22Rv1 (cell line): ENCODE data around the gene APEH.

ENCODE experiments used
- ZFX ChIP-seq: fragments of 450-650 bp; IDR thresholded peaks from 2 replicates; pipeline ENCODE4 v1.6.1; 2017; ENCODE audit warnings: antibody characterized with exemption, borderline replicate concordance
- TF ChIP-seq, protein P1 (sequence below): fragments of 450-650 bp; IDR thresholded peaks from 2 replicates; pipeline ENCODE4 v1.5.1; 2017; ENCODE audit warnings: mild to moderate bottlenecking

DNA sequence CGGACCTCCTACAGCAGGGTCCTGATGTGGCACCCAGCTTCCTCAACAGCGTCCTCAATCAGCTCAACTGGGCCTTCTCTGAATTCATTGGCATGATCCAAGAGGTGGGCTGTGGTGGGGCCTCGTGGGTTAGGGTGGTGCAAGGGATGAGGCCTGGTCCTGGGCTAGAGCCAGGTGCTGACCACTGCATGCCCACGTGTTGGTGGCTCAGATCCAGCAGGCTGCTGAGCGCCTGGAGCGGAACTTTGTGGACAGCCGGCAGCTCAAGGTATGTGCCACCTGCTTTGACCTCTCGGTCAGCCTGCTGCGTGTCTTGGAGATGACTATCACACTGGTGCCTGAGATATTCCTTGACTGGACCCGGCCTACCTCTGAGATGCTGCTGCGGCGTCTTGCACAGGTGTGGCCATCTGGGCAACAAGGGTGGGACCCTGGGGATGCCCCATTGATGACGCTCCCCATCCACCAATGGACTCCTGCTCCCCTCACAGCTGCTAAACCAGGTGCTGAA lies 41.5 kb downstream of the APEH start:
- TF ChIP-seq, protein P1, sequence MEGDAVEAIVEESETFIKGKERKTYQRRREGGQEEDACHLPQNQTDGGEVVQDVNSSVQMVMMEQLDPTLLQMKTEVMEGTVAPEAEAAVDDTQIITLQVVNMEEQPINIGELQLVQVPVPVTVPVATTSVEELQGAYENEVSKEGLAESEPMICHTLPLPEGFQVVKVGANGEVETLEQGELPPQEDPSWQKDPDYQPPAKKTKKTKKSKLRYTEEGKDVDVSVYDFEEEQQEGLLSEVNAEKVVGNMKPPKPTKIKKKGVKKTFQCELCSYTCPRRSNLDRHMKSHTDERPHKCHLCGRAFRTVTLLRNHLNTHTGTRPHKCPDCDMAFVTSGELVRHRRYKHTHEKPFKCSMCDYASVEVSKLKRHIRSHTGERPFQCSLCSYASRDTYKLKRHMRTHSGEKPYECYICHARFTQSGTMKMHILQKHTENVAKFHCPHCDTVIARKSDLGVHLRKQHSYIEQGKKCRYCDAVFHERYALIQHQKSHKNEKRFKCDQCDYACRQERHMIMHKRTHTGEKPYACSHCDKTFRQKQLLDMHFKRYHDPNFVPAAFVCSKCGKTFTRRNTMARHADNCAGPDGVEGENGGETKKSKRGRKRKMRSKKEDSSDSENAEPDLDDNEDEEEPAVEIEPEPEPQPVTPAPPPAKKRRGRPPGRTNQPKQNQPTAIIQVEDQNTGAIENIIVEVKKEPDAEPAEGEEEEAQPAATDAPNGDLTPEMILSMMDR = no peak
- TF ChIP-seq ZFX = no peak
